Stomach smooth muscle (tissue), 2 donors: ENCODE data around the gene CST11.
"Not testable (repeated sequence)": the region's sequence is repeated elsewhere in the genome, so short reads cannot be mapped to it uniquely, and the experiment has no call there.

Source experiments
- H3K27ac ChIP-seq: one replicate; pipeline ENCODE4 v1.7.0; 2013; ENCODE audit warnings: mild to moderate bottlenecking, low read length, inconsistent platforms
- H3K27me3 ChIP-seq, 2 donors: one replicate each; pipeline ENCODE4 v1.7.0; 2013; ENCODE audit warnings: low read length in 2 of 2; ENCODE audit not compliant: insufficient read depth in 2 of 2, control insufficient read depth in 1 of 2
- H3K36me3 ChIP-seq, 2 donors: one replicate each; pipeline ENCODE4 v1.7.0; 2013; ENCODE audit warnings: low read length in 2 of 2; ENCODE audit not compliant: control insufficient read depth in 2 of 2, insufficient read depth in 2 of 2
- H3K4me1 ChIP-seq: one replicate; pipeline ENCODE4 v1.7.0; 2013; ENCODE audit warnings: low read length; ENCODE audit not compliant: control insufficient read depth, insufficient read depth
- H3K4me3 ChIP-seq, 2 donors: one replicate each; pipeline ENCODE4 v1.7.0; 2013; ENCODE audit warnings: low read length in 2 of 2
- H3K9ac ChIP-seq, 2 donors: one replicate each; pipeline ENCODE4 v1.7.0; 2013; ENCODE audit warnings: low read length in 2 of 2, mild to moderate bottlenecking in 1 of 2
- H3K9me3 ChIP-seq, 2 donors: one replicate each; pipeline ENCODE4 v1.7.0; 2013; ENCODE audit warnings: low read length in 2 of 2; ENCODE audit not compliant: control insufficient read depth in 2 of 2
- donor health status: healthy.
- donor health status: Pancreatic carcinoma.

Gene CST11

GRCh38 chr20:23477223-23477622 lies 24.5 kb upstream of the CST11 start:
- Histone ChIP-seq H3K27me3 (no peaks in the 10 kb centered on the region), H3K27ac (no peak overlapping the region), H3K4me3 (no peak overlapping the region), H3K9me3 (peaks cover 2 to 4% of the 10 kb centered on the region in 2 donors), H3K9ac (no peak overlapping the region), H3K4me1 (no peaks in the 10 kb centered on the region), H3K36me3 (no peaks in the 10 kb centered on the region)

GRCh38 chr20:23476015-23476754 lies 23.5 kb upstream of the CST11 start:
- Histone ChIP-seq H3K4me3 (no peak overlapping the region), H3K36me3 (no peaks in the 10 kb centered on the region), H3K27ac (no peak overlapping the region), H3K27me3 (no peaks in the 10 kb centered on the region), H3K9me3 (peaks cover 2 to 4% of the 10 kb centered on the region in 2 donors), H3K9ac (no peak overlapping the region), H3K4me1 (no peaks in the 10 kb centered on the region)

GRCh38 chr20:23475395-23475794 lies 22.7 kb upstream of the CST11 start:
- Histone ChIP-seq H3K9ac (no peak overlapping the region), H3K36me3 (no peaks in the 10 kb centered on the region), H3K4me3 (no peak overlapping the region), H3K27me3 (no peaks in the 10 kb centered on the region), H3K9me3 (peaks cover 2 to 4% of the 10 kb centered on the region in 2 donors), H3K4me1 (no peaks in the 10 kb centered on the region), H3K27ac (no peak overlapping the region)

GRCh38 chr20:23473293-23473692 lies 20.6 kb upstream of the CST11 start:
- not testable (repeated sequence) for H3K36me3 ChIP-seq, H3K4me1 ChIP-seq, H3K4me3 ChIP-seq, H3K9ac ChIP-seq, H3K27ac ChIP-seq, H3K27me3 ChIP-seq, H3K9me3 ChIP-seq

- H3K4me3 ChIP-seq, H3K9ac ChIP-seq, H3K27me3 ChIP-seq, H3K9me3 ChIP-seq, H3K36me3 ChIP-seq, H3K27ac ChIP-seq, H3K4me1 ChIP-seq: not testable (repeated sequence)
These were observed 19.6 kb upstream of the CST11 start for GRCh38 chr20:23472306-23472705.

GRCh38 chr20:23466961-23467360 lies 14.3 kb upstream of the CST11 start:
- H3K9ac ChIP-seq, H3K36me3 ChIP-seq, H3K4me1 ChIP-seq, H3K4me3 ChIP-seq, H3K27ac ChIP-seq, H3K27me3 ChIP-seq: not testable (repeated sequence)
- H3K9me3 ChIP-seq = peaks cover 6 to 10% of the 10 kb centered on the region in 2 donors

GRCh38 chr20:23461180-23461579 lies 8.5 kb upstream of the CST11 start:
- no peak overlapping the region for H3K9ac ChIP-seq
- no peak overlapping the region for H3K4me3 ChIP-seq
- no peaks in the 10 kb centered on the region for H3K27me3 ChIP-seq
- no peak overlapping the region for H3K27ac ChIP-seq
- H3K9me3 ChIP-seq = peaks cover 2 to 6% of the 10 kb centered on the region in 2 donors
- no peaks in the 10 kb centered on the region for H3K4me1 ChIP-seq
- H3K36me3 ChIP-seq = no peaks in the 10 kb centered on the region

GRCh38 chr20:23459461-23460150 lies 6.9 kb upstream of the CST11 start:
- Histone ChIP-seq H3K9ac (no peak overlapping the region), H3K36me3 (no peaks in the 10 kb centered on the region), H3K4me1 (no peaks in the 10 kb centered on the region), H3K9me3 (peaks cover 0 to 2% of the 10 kb centered on the region in 2 donors), H3K27ac (no peak overlapping the region), H3K4me3 (no peak overlapping the region), H3K27me3 (no peaks in the 10 kb centered on the region)

GRCh38 chr20:23456873-23457272 lies 4.2 kb upstream of the CST11 start:
- no peak overlapping the region for H3K27ac ChIP-seq
- no peaks in the 10 kb centered on the region for H3K36me3 ChIP-seq
- no peak overlapping the region for H3K4me3 ChIP-seq
- H3K4me1 ChIP-seq = no peaks in the 10 kb centered on the region
- no peak overlapping the region for H3K9ac ChIP-seq
- no peaks in the 10 kb centered on the region for H3K9me3 ChIP-seq
- peaks cover 0 to 10% of the 10 kb centered on the region in 2 donors for H3K27me3 ChIP-seq

- peaks cover 2% of the 10 kb centered on the region for H3K4me1 ChIP-seq
- no peak overlapping the region for H3K4me3 ChIP-seq
- H3K27ac ChIP-seq = no peak overlapping the region
- H3K9me3 ChIP-seq = no peaks in the 10 kb centered on the region
- peaks cover 0 to 10% of the 10 kb centered on the region in 2 donors for H3K27me3 ChIP-seq
- H3K9ac ChIP-seq = no peak overlapping the region
- no peaks in the 10 kb centered on the region for H3K36me3 ChIP-seq
These were observed 3.7 kb upstream of the CST11 start for GRCh38 chr20:23456409-23456808.

- no peak overlapping the region for H3K27ac ChIP-seq
- H3K9me3 ChIP-seq = no peaks in the 10 kb centered on the region
- no peak overlapping the region for H3K4me3 ChIP-seq
- no peaks in the 10 kb centered on the region for H3K36me3 ChIP-seq
- peaks cover 0 to 10% of the 10 kb centered on the region in 2 donors for H3K27me3 ChIP-seq
- peaks cover 2% of the 10 kb centered on the region for H3K4me1 ChIP-seq
- H3K9ac ChIP-seq = no peak overlapping the region
These were observed 3.0 kb upstream of the CST11 start for GRCh38 chr20:23455639-23456038.
